ENCODE measurements around the gene TBX2.
"Not testable (repeated sequence)": the region's sequence is repeated elsewhere in the genome, so short reads cannot be mapped to it uniquely, and the experiment has no call there.

Gene TBX2

DNA sequence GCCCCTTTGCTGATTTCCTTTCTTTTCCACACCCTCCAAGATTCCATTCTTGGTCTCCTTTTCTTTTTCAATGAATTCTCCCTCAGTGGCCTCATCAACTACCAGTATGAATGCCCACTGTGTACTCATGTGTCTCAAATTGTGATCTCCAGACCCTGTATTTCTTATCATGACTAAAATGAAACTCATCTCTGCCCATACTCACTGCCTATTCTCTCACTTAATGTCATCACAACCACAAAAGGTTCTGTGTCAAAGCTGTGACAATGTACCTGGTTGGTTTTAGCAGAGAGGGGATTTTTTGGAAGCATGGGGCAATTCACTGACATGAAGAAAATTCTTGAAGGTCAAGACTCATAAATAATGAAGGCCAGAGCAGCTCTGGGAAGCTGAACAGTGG lies 41.1 kb downstream of the TBX2 start:
- DNase-seq = no peak

DNA sequence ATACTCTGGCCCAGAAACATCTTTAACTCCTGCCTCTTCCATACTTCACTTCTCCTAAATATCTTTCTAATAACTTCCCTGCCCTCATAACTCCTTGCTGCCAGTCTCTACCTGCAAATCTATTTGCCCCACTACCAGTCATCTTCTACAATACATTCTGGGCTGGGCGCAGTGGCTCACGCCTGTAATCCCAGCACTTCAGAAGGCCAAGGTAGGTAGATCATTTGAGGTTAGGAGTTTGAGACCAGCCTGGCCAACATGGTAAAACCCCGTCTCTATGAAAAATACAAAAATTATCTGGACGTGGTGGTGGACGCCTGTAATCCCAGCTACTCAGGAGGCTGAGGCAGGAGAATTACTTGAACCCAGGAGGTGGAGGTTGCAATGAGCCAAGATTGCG lies 41.9 kb downstream of the TBX2 start:
- not testable (repeated sequence) for DNase-seq

DNA sequence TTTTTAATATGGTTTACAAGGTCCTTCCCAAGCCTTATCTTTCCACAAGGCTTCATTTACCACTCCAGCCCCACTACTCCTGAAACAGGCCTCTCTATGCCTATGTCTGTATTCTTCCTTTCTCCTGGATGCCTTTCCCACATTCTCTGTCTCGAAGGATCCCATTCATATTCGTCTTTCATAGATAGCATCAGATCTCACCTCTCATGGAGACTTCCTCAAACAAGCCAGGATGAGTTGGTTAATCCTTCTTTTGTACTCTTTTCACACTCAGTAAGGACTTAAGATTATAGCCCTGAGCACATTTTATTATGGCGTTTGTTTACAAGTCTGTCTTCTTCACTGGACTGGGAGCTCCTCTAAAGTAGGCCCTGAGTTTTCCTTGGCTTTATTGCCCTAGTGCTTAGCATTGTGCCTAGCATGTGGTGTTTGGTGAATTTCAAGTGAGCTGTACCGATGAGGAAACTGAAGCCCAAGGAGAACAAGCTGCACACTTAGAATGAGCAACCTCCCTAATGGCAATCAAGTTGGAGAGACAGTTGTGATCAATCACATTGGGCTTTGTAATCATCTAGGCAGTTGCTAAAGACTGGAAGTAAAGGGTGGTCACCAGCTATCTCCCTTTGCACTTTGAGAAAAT lies 42.6 kb downstream of the TBX2 start:
- no peak for DNase-seq

GRCh38 chr17:61442878-61443474 lies 43.3 kb downstream of the TBX2 start:
- DNase-seq = no peak

DNA sequence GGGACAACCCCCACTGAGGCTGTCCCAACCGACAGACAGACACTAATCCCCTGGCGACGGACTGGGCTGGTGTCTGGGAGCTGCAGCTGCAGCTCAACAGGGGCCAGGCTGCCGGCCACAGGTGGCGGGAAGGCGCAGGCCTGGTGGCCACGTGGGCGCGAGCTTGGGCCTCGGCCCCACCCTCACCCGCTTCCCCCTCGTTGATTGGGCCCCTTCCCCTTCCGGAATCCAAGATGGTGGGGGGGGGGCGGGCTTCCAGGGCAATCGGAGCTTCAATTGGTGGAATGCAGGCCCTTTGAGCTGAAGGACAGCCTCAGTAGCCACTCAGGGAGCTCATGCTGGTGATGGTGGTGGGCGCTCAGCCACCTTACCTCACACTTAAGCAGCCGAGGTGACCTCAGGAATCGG lies 43.8 kb downstream of the TBX2 start:
- no peak for DNase-seq

DNA sequence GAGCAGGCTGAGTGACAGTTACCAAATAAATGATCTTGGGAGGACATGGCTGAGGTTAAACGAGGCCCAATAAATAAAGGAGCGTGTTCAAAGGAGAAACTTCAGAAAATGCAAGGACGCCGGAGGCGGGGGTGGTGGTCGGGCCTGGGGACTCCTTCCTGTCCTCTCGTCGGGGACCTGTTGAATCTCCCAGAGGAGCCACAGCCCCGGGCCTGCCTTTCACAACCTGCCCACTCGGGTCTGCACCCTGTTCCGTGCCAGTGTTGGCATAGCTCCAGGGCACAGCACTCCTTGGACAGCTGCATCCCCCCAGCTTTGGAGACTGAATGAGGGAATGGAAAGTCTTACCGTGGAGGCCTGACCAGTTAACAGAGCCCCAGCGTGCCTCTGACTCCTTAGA lies 44.4 kb downstream of the TBX2 start:
- DNase-seq = no peak

DNA sequence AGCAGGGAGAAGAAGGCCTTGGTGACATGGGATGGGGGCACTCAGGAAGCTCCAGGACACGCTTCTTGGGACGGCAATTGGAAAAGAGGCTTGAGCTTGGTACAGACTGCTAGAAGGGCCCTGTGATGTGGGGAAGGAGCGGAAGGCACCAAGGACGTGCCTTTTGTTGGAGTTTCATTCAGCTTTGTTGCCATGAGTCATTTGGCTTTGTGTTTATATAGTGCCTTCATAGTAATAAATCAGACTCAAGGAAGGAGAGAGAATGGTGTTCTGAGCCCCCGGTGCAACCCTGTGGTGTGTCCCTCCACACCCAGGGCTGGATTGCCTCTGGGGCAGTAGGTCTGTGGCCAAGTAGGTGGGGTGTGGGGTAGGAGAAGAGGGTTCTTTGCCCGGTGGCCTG lies 45.2 kb downstream of the TBX2 start:
- no peak for DNase-seq

GRCh38 chr17:61447358-61447757 lies 47.7 kb downstream of the TBX2 start:
- DNase-seq = no peak

GRCh38 chr17:61448042-61448441 lies 48.4 kb downstream of the TBX2 start:
- no peak for DNase-seq

DNA sequence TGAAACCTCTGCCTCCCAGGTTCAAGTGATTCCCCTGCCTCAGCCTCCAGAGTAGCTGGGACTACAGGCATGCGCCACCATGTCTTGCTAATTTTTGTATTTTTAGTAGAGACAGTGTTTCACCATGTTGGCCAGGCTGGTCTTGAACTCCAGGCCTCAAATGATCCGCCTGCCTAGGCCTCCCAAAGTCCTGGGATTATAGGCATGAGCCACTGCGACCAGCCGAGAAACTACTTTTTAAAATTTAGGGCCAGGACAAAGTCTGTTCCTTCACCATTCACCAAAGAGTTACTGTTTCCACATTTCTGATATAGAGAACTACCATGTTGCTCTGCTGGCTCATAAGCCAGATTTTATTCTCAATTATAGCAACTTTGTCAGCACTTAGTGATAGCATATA lies 49.5 kb downstream of the TBX2 start:
- not testable (repeated sequence) for DNase-seq

DNA sequence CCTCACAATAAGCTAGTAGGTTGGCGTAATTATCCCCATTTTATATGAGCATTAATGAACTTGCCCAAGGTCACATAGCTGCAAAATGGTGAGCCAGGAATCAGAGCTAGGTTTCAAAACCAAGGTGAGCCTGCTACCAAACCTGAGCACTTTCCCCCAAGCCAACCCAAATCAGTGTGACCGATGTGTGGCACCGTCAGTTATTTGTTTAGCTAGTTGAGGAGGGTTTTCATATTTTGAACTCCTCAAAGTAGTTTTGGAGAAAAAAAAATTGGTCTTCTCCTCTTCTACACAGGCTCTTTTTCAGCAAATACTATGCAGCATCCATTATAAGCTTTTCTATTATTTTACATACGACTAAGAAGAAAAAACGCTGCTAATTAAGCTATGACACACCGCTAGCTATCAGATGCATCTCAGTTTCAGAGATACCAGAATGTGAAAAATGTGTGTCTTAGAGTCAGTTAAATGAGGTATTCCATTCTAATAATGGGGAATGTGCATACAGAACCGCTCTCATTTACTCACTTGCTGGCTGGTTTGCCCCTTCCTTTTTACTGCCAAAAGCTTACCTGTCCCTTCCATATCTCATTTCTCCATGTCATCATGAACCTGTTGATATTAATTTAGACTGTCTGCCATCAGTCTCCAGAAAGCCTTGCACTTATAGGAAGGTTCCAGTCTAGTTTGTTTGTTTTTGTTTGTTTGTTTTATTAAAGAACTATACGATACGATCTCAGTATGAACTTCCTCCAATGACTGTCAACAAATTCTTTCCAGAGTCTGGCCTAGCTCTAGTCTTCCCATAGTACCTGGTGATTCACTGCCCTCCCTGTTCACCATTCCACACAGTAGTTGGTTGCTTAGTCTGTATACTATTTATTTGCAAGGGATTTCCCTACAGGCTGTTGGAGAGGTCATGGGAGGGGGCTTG lies 50.3 kb downstream of the TBX2 start:
- no peak for DNase-seq

GRCh38 chr17:61450641-61451537 lies 51.2 kb downstream of the TBX2 start:
- DNase-seq = no peak

DNA sequence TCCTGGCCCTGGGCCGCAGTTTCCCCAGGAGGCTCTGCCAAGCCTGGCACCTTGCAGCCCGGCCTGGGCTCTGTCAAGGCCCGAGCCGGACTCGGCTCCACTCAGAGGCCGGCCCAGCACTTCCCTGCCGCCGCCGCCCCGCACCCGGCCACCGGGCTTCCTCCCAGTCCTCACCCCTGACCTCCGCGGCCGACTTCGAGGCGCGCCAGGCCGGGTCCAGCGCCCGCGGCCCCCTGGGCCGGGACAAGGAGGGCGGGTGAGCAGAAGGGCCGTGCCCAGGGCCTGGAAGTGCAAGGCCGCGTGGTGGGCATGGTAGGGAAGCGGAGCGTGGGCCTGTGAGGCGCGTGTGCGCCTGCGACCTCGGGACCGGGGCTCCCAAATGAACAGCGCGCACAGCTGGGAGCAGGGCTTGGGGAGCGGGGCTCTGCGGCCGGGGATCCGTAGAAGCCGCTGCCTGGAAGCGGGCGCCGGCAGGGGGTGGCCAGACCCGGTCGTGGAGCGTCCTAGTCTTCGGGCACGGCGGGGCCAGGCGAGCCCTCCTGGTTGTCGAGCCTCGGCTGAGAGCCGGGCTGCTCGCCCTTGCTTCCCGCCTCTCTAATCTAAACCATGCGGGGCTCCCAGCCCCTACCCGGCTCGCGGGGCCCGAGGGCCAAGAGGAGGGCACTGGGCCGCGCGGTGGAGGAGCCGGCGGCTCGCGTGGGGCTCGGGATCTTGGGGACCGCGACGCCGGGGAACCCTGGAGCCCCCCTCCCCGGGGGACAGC lies 52.1 kb downstream of the TBX2 start:
- no peak for DNase-seq

DNA sequence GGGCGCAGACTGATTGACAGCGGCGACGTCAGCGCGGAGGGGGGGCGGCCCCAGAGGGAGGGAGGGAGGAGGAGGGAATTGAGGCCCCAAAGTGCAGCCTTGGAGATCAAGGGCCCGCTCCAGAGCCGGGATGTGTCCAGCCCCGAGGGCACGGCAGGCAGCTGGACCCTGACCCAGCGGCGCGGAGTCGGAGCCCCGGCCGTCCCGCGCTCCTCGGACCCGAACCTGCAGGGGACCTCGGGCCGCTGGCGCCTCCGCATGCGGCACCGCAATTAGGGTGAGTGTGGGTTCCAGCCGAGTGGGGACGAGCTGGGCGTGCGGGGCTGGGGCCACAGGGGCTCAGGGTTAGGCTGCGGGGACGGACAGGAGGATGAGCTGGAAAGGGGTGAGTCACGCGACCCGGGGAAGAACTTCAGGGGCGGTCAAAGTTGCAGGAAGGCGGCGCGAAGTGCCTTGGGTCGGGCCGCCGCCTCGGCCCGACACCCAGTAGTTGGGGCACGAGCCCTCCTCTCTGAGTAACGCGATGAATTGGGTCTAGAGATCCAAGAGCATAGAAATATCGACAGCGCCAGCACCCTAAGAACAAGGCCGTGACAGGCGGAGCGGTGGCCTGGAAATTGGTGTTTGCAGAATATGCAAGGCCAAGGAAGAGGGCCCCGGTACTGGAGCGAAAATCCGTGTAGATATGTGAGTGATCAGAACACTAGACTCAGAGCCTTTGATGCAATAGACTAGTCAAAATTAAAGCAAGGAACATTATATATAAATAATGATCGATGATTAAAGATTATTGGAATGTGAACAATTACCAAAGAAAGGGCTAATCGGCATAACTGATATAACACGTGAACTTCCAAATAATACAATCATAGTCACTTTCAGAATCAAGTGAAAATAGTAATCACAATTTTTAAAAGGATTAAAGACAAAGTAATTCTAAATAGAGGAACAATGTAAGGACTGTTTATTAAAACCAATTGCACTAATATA lies 53.0 kb downstream of the TBX2 start, which contains the start of gene TBX4:
Gene TBX4 (plus strand): TSS at position 122 of the 990 bp plus-strand sequence. CDS start 4,069 bp downstream, outside the sequence.
- no peak for DNase-seq

DNA sequence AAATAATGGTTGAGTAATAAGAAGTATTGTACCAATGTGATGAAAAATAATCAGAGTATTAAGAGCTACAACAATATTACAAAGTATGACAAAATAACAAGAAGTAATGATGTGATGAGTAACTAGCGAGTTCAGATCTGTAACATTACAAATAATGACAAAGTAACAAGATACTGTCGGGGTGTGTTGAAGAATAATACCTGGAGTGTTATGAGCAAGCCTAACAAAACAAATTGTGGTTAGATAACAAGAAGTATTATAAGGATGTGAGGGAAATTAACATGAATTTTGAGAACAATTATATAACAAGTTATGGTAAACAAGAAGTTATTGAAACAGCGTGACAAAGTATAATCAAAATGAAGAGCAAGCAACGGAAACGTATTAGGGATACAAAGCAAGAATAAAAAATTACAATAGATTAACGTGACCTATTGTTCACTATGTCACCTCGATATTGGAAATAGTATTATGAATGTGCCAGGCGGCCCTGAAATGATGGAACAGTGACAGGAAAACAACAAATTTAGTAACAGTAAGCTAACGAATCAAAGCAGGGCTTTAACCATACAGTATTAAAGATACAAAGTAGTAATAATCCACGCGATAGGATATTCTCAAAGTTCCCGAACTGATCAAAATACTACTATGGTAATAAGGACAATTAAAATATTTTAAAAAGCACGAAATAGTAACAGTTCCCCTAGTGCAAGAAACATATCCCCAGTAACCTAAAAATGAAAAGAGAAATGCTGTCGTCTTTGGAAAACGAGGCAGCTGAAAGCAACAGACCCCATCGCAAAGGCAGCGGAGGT lies 54.1 kb downstream of the TBX2 start:
- no peak for DNase-seq

DNA sequence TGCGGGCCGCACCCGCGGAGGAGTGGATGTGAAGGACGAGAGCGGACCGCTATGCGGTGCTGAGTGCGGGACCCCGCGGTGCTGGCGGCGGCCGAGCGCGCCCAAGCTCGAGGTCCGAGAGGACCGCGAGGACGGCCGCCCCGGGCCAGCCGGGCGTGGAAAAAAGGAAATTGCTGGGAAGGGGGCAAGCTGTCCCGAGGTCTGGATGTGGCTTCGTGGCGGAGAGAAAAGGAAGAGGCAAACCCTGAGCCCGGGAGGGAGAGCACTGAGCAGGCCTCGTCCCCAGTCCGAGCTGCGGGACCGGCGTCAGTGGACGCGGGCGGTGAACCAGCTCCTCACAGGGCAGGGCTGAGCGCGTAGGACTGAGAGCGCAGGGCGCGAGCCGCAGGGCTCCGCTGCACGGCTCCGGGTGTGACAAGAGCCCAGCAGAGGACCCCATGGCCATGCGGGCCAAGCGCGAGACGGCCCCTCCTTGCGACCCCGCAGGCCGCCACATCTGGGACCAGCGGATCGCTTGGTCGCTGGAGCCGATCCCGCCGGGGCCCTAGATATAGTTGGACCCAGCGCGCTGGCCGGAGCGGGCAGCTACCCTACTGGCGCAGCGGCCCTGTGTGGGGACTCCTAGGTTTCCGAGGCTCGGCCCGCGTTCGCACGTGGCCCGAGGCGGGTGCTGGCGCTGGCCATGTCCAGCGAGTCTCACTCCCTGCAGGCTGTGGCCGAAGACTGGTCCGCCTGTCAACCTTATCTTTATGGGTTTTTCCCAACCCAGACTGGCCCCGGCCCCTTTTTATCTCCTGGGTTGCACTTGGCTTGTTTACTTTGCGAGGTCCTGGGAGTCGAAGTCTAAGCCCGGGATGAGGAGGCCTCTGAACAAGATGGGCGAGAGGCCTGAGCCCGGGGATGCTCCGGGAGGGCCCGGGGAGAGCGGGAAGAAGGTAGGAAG lies 55.0 kb downstream of the TBX2 start:
- DNase-seq = no peak

- DNase-seq = no peak
Observed at GRCh38 chr17:61455324-61456060, 55.8 kb downstream of the TBX2 start.

All from activated CD4-positive, CD25-positive, alpha-beta regulatory T cell (primary cell).